HL-60 (cell line): ENCODE measurements around the gene CELF2.
A peak's percentile ranks its signal among the peaks of the same experiment; 100 is the strongest.

ENCODE experiments used
- DNase-seq, 2 experiments: peaks; one replicate each; pipeline ENCODE4 v3.0.0-alpha.2; 2010 to 2020; ENCODE audit warnings: low read depth in 1 of 2, low spot score in 1 of 2
- H3K27ac ChIP-seq: fragments of 250-450 bp; sonication (Bioruptor Pico); replicated peaks from 2 replicates; pipeline ENCODE4 v1.5.1; 2020; ENCODE audit warnings: mild to moderate bottlenecking, moderate library complexity
- H3K27me3 ChIP-seq: fragments of 250-450 bp; sonication (Bioruptor Pico); 2 replicates; pipeline ENCODE4 v1.5.1; 2021; ENCODE audit warnings: mild to moderate bottlenecking, moderate library complexity; ENCODE audit not compliant: insufficient read depth, poor library complexity, severe bottlenecking
- H3K4me3 ChIP-seq: replicated peaks from 2 replicates; pipeline ENCODE4 v1.5.1; 2011; ENCODE audit warnings: mild to moderate bottlenecking, control low read depth, low read length; ENCODE audit not compliant: insufficient read depth
- GABPA ChIP-seq: IDR thresholded peaks from 2 replicates; pipeline ENCODE4 v1.6.1; 2012; ENCODE audit warnings: low read depth
- POLR2AphosphoS5 ChIP-seq: IDR thresholded peaks from 2 replicates; pipeline ENCODE4 v1.6.1; 2012; ENCODE audit warnings: low read depth
- SPI1 ChIP-seq: IDR thresholded peaks from 2 replicates; pipeline ENCODE4 v1.6.1; 2012; ENCODE audit warnings: low read depth, mild to moderate bottlenecking, borderline replicate concordance
- TF ChIP-seq, protein P1 (sequence below): IDR thresholded peaks from 2 replicates; pipeline ENCODE4 v1.6.1; 2012; ENCODE audit warnings: low read depth; ENCODE audit not compliant: insufficient replicate concordance
- TF ChIP-seq, protein P2 (sequence below): IDR thresholded peaks from one replicate; pipeline ENCODE4 v1.5.1; 2011; ENCODE audit warnings: low read length, control low read depth, inconsistent platforms; ENCODE audit not compliant: insufficient read depth

The CELF2 gene

DNA sequence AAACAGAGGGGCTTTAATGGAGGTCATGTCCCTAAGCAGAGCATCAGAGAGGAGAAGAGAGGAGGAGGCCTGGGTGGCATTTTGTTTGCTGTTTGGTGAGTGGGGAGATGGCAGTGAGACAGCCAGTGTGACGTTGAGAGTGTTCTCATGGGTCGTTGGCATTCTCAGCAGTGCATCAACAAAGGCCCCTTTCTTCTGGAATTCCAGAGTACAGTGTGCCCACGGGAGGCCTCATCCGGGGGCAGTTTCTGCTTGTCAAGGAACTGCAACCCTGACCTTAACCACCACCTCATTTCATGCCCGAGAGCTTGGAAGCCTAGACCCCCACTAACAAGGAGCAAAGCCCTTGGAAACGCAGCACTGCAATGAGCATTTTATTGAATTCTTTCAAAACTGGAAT, 92.9 kb downstream of the CELF2 start:
- no peak for DNase-seq
- no peak for TF ChIP-seq POLR2AphosphoS5
- H3K4me3 ChIP-seq = no peak overlapping the region

DNA sequence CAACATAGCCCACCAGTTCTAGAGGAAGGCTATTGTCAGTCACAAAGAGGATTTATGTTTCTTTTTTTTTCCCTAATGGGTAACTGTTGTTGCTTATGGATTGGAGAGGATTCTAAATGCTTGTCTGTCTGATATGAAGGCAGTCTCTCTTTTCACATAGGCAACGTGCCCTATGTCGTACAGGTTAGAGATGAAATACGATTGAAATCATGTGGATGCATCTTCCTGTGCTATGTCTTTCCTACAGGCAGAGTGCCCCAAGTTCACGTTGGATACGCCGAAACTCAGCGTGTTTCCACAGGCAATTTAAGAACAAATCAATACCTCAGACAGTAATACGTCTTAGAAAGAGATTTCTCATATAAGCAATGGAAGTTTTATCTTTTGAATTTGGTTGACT, 93.8 kb downstream of the CELF2 start:
- TF ChIP-seq POLR2AphosphoS5 = no peak
- TF ChIP-seq, protein P1, sequence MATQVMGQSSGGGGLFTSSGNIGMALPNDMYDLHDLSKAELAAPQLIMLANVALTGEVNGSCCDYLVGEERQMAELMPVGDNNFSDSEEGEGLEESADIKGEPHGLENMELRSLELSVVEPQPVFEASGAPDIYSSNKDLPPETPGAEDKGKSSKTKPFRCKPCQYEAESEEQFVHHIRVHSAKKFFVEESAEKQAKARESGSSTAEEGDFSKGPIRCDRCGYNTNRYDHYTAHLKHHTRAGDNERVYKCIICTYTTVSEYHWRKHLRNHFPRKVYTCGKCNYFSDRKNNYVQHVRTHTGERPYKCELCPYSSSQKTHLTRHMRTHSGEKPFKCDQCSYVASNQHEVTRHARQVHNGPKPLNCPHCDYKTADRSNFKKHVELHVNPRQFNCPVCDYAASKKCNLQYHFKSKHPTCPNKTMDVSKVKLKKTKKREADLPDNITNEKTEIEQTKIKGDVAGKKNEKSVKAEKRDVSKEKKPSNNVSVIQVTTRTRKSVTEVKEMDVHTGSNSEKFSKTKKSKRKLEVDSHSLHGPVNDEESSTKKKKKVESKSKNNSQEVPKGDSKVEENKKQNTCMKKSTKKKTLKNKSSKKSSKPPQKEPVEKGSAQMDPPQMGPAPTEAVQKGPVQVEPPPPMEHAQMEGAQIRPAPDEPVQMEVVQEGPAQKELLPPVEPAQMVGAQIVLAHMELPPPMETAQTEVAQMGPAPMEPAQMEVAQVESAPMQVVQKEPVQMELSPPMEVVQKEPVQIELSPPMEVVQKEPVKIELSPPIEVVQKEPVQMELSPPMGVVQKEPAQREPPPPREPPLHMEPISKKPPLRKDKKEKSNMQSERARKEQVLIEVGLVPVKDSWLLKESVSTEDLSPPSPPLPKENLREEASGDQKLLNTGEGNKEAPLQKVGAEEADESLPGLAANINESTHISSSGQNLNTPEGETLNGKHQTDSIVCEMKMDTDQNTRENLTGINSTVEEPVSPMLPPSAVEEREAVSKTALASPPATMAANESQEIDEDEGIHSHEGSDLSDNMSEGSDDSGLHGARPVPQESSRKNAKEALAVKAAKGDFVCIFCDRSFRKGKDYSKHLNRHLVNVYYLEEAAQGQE = no peak
- TF ChIP-seq GABPA = no peak
- no peak overlapping the region for H3K4me3 ChIP-seq
- H3K27me3 ChIP-seq = no peaks in the 10 kb centered on the region
- DNase-seq = no peak
- H3K27ac ChIP-seq = no peak overlapping the region

More for the DNA sequence above, 92.9 kb downstream of the CELF2 start:
- Histone ChIP-seq H3K27ac (no peak overlapping the region), H3K27me3 (no peaks in the 10 kb centered on the region)

DNA sequence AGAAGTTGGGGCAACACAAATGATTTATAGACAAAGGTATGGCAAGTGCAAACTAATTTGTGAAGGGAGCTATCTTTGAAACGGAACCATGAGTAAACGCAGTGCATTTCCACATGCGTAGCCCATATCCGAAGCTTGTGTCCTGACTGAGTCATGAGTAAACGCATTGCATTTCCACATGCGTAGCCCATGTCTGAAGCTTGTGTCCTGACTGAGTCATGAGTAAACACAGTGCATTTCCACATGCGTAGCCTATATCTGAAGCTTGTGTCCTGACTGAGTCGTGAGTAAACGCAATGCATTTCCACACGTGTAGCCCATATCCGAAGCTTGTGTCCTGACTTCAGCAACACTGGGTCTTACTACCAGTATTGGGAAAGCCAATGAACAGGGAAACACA, 95.0 kb downstream of the CELF2 start:
- no peak for DNase-seq
- no peak for TF ChIP-seq POLR2AphosphoS5
- no peak for TF ChIP-seq GABPA
- TF ChIP-seq, protein P1 = no peak
- TF ChIP-seq, protein P2, sequence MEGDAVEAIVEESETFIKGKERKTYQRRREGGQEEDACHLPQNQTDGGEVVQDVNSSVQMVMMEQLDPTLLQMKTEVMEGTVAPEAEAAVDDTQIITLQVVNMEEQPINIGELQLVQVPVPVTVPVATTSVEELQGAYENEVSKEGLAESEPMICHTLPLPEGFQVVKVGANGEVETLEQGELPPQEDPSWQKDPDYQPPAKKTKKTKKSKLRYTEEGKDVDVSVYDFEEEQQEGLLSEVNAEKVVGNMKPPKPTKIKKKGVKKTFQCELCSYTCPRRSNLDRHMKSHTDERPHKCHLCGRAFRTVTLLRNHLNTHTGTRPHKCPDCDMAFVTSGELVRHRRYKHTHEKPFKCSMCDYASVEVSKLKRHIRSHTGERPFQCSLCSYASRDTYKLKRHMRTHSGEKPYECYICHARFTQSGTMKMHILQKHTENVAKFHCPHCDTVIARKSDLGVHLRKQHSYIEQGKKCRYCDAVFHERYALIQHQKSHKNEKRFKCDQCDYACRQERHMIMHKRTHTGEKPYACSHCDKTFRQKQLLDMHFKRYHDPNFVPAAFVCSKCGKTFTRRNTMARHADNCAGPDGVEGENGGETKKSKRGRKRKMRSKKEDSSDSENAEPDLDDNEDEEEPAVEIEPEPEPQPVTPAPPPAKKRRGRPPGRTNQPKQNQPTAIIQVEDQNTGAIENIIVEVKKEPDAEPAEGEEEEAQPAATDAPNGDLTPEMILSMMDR = no peak
- no peak for TF ChIP-seq SPI1
- H3K4me3 ChIP-seq = no peak overlapping the region
- no peak overlapping the region for H3K27ac ChIP-seq
- no peaks in the 10 kb centered on the region for H3K27me3 ChIP-seq

DNA sequence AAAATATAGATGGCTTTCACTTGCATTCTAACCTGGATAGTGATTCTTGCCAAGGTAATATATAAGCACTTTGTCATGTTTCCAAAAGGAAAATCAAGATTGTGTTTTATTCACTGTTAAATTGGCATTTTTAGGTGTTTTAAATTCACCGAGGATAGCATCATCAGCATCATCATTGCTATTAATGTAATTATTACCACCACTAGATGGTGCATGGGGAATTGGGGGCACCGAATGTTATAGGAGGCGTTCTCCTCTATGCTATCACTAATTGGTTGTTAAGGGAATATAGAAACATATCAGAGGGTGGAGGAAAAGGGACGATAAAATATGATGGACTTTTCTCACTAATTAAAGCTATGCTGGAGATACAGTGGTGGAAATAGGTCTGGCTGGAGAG, 95.5 kb downstream of the CELF2 start:
- TF ChIP-seq POLR2AphosphoS5 = no peak
- TF ChIP-seq, protein P1 = no peak
- TF ChIP-seq SPI1 = no peak
- no peak for TF ChIP-seq GABPA
- TF ChIP-seq, protein P2 = no peak
- no peaks in the 10 kb centered on the region for H3K27me3 ChIP-seq
- DNase-seq = peak in 1 of 2 experiments; percentile 9
- H3K4me3 ChIP-seq = no peak overlapping the region
- H3K27ac ChIP-seq = no peak overlapping the region
